CD4-positive, alpha-beta memory T cell (primary cell): ENCODE measurements around the gene GYPB. TPM values are rescaled to one million over a fixed set of nuclear protein-coding genes. Genes with fewer than 3 reads are reported as not detected.
"Not testable (repeated sequence)": the region's sequence is repeated elsewhere in the genome, so short reads cannot be mapped to it uniquely, and the experiment has no call there.

Experiments
- CTCF ChIA-PET: fragments of 350-600 bp; sonication (Branson Sonifier 250); formaldehyde crosslinking; loops from one replicate; lab custom pipeline; 2021; ENCODE audit warnings: inconsistent platforms; ENCODE audit not compliant: partially characterized antibody; lab: Charles Lee
- POLR2A ChIA-PET: fragments of 350-600 bp; sonication (Branson Sonifier 250); formaldehyde crosslinking; loops from one replicate; lab custom pipeline; 2021; ENCODE audit not compliant: partially characterized antibody; lab: Charles Lee
- DNase-seq, 5 donors: peaks; one replicate each; pipeline versions ENCODE4 v3.0.0 to v3.0.0-alpha.2; 2020 to 2022; ENCODE audit warnings: mixed read lengths in 1 of 5
- H3K27ac ChIP-seq: one replicate; pipeline ENCODE4 v1.7.0; 2013; ENCODE audit warnings: low read depth, low read length
- H3K27me3 ChIP-seq: 2 replicates; pipeline ENCODE4 v1.7.0; 2013; ENCODE audit warnings: mild to moderate bottlenecking, low read length, moderate library complexity; ENCODE audit not compliant: insufficient read depth
- H3K36me3 ChIP-seq: 2 replicates; pipeline ENCODE4 v1.7.0; 2013; ENCODE audit warnings: mild to moderate bottlenecking, low read length, moderate library complexity; ENCODE audit not compliant: insufficient read depth
- H3K4me1 ChIP-seq: 2 replicates; pipeline ENCODE4 v1.7.0; 2013; ENCODE audit warnings: mild to moderate bottlenecking, low read length, moderate library complexity; ENCODE audit not compliant: insufficient read depth
- H3K4me3 ChIP-seq, 2 donors: one replicate each; pipeline ENCODE4 v1.7.0; 2013; ENCODE audit warnings: low read length in 2 of 2, mild to moderate bottlenecking in 1 of 2
- H3K9me3 ChIP-seq, 2 donors: one replicate each; pipeline ENCODE4 v1.7.0; 2013; ENCODE audit warnings: low read length in 2 of 2, control low read depth in 1 of 2; ENCODE audit not compliant: control insufficient read depth in 1 of 2
- H3K27ac Mint-ChIP-seq, 7 donors: one replicate each; pipeline ENCODE4 v1.8.0; 2020 to 2021; ENCODE audit warnings: mixed read lengths in 7 of 7, mild to moderate bottlenecking in 6 of 7, inconsistent platforms in 3 of 7, moderate library complexity in 3 of 7
- H3K27me3 Mint-ChIP-seq, 2 donors: one replicate each; pipeline ENCODE4 v1.8.0; 2020 to 2021; ENCODE audit warnings: mixed read lengths in 2 of 2
- H3K36me3 Mint-ChIP-seq, 2 donors: one replicate each; pipeline ENCODE4 v1.8.0; 2020 to 2021; ENCODE audit warnings: mixed read lengths in 2 of 2, inconsistent platforms in 1 of 2, mild to moderate bottlenecking in 1 of 2
- H3K4me1 Mint-ChIP-seq, 4 donors: one replicate each; pipeline ENCODE4 v1.8.0; 2020 to 2021; ENCODE audit warnings: mixed read lengths in 4 of 4, mild to moderate bottlenecking in 1 of 4
- H3K4me3 Mint-ChIP-seq, 8 donors: one replicate each; pipeline ENCODE4 v1.8.0; 2020 to 2021; ENCODE audit warnings: mixed read lengths in 8 of 8, mild to moderate bottlenecking in 7 of 8, moderate library complexity in 6 of 8, inconsistent platforms in 3 of 8
- H3K9me3 Mint-ChIP-seq, 8 donors: one replicate each; pipeline ENCODE4 v1.8.0; 2020 to 2021; ENCODE audit warnings: mixed read lengths in 8 of 8, mild to moderate bottlenecking in 5 of 8, inconsistent platforms in 3 of 8, moderate library complexity in 1 of 8
- intact Hi-C: fragments of 100-400 bp; cut with micrococcal nuclease; formaldehyde crosslinking; loops from one replicate; pipeline ENCODE4 v1.15.1; 2023
- polyA plus RNA-seq, 2 donors: library from polyadenylated mRNA; unstranded; fragments of 300-500 nt; fragmentation: Illumina TruSeq; gene quantifications; one replicate each; pipeline ENCODE4 v1.2.3, GENCODE V29; 2021
- total RNA-seq, 2 experiments: library from RNA; stranded (reverse); gene quantifications; one replicate each; pipeline ENCODE4 v1.2.3, GENCODE V29; 2021

GYPB gene
- total and polyA plus RNA-seq, 4 experiments from 2014 or later, result not detected

- CTCF ChIA-PET, DNase-seq, H3K27me3 Mint-ChIP-seq, H3K27ac ChIP-seq, H3K4me3 Mint-ChIP-seq, H3K9me3 ChIP-seq, intact Hi-C loops, H3K27ac Mint-ChIP-seq, H3K4me3 ChIP-seq, POLR2A ChIA-PET, H3K4me1 ChIP-seq, H3K36me3 ChIP-seq, H3K9me3 Mint-ChIP-seq, H3K4me1 Mint-ChIP-seq, H3K27me3 ChIP-seq, H3K36me3 Mint-ChIP-seq: not testable (repeated sequence)
Measured at GRCh38 chr4:144008602-144009001, 10.6 kb downstream of the GYPB start.

- CTCF ChIA-PET, POLR2A ChIA-PET, H3K4me3 ChIP-seq, H3K4me1 ChIP-seq, H3K27ac ChIP-seq, H3K27me3 ChIP-seq, H3K9me3 ChIP-seq, H3K27me3 Mint-ChIP-seq, H3K9me3 Mint-ChIP-seq, H3K36me3 ChIP-seq, H3K4me3 Mint-ChIP-seq, H3K4me1 Mint-ChIP-seq, intact Hi-C loops, DNase-seq, H3K36me3 Mint-ChIP-seq, H3K27ac Mint-ChIP-seq: not testable (repeated sequence)
Measured at GRCh38 chr4:144007960-144008359, 11.2 kb downstream of the GYPB start.

- H3K9me3 ChIP-seq, H3K27me3 Mint-ChIP-seq, H3K27me3 ChIP-seq, intact Hi-C loops, H3K4me1 ChIP-seq, DNase-seq, H3K4me3 ChIP-seq, CTCF ChIA-PET, H3K9me3 Mint-ChIP-seq, POLR2A ChIA-PET, H3K4me3 Mint-ChIP-seq, H3K27ac ChIP-seq, H3K36me3 ChIP-seq, H3K36me3 Mint-ChIP-seq, H3K4me1 Mint-ChIP-seq, H3K27ac Mint-ChIP-seq: not testable (repeated sequence)
Measured at GRCh38 chr4:144006200-144006803, 12.9 kb downstream of the GYPB start.

- H3K27ac ChIP-seq, DNase-seq, H3K4me3 ChIP-seq, H3K9me3 Mint-ChIP-seq, H3K27me3 ChIP-seq, H3K27me3 Mint-ChIP-seq, intact Hi-C loops, H3K9me3 ChIP-seq, CTCF ChIA-PET, H3K4me1 ChIP-seq, H3K4me1 Mint-ChIP-seq, H3K27ac Mint-ChIP-seq, POLR2A ChIA-PET, H3K36me3 ChIP-seq, H3K4me3 Mint-ChIP-seq, H3K36me3 Mint-ChIP-seq: not testable (repeated sequence)
Measured at GRCh38 chr4:144005558-144005953, 13.6 kb downstream of the GYPB start.

- not testable (repeated sequence) for H3K27ac Mint-ChIP-seq, H3K36me3 Mint-ChIP-seq
Measured at GRCh38 chr4:144004868-144005557, 14.2 kb downstream of the GYPB start.

GRCh38 chr4:144003890-144004265 is 15.3 kb downstream of the GYPB start:
- CTCF ChIA-PET, intact Hi-C loops: not testable (repeated sequence)

More at GRCh38 chr4:144004868-144005557, 14.2 kb downstream of the GYPB start:
- H3K27me3 Mint-ChIP-seq, H3K9me3 Mint-ChIP-seq, CTCF ChIA-PET, H3K4me3 ChIP-seq, H3K4me1 ChIP-seq, H3K36me3 ChIP-seq, DNase-seq, intact Hi-C loops, H3K4me1 Mint-ChIP-seq, H3K27ac ChIP-seq, H3K9me3 ChIP-seq, POLR2A ChIA-PET, H3K27me3 ChIP-seq, H3K4me3 Mint-ChIP-seq: not testable (repeated sequence)

GRCh38 chr4:144003205-144003889 is 15.8 kb downstream of the GYPB start:
- H3K27me3 Mint-ChIP-seq, H3K9me3 Mint-ChIP-seq, H3K36me3 ChIP-seq, H3K4me3 Mint-ChIP-seq, H3K27ac Mint-ChIP-seq, POLR2A ChIA-PET, intact Hi-C loops, H3K4me3 ChIP-seq, H3K9me3 ChIP-seq, H3K4me1 ChIP-seq, H3K27ac ChIP-seq, H3K4me1 Mint-ChIP-seq, H3K27me3 ChIP-seq, H3K36me3 Mint-ChIP-seq, DNase-seq, CTCF ChIA-PET: not testable (repeated sequence)

More at GRCh38 chr4:144003890-144004265, 15.3 kb downstream of the GYPB start:
- H3K4me3 ChIP-seq, H3K27ac ChIP-seq, H3K4me1 Mint-ChIP-seq, H3K27ac Mint-ChIP-seq, H3K4me3 Mint-ChIP-seq, H3K9me3 Mint-ChIP-seq, H3K9me3 ChIP-seq, POLR2A ChIA-PET, H3K36me3 ChIP-seq, H3K27me3 Mint-ChIP-seq, H3K4me1 ChIP-seq, DNase-seq, H3K36me3 Mint-ChIP-seq, H3K27me3 ChIP-seq: not testable (repeated sequence)
